ENCODE results near the gene CELSR1. TPM values are rescaled to one million over a fixed set of nuclear protein-coding genes. Genes with fewer than 3 reads are reported as not detected.

Gene CELSR1
- total and polyA plus RNA-seq, 7 donors: 0.23 to 5.0 (median 0.82) TPM

DNA sequence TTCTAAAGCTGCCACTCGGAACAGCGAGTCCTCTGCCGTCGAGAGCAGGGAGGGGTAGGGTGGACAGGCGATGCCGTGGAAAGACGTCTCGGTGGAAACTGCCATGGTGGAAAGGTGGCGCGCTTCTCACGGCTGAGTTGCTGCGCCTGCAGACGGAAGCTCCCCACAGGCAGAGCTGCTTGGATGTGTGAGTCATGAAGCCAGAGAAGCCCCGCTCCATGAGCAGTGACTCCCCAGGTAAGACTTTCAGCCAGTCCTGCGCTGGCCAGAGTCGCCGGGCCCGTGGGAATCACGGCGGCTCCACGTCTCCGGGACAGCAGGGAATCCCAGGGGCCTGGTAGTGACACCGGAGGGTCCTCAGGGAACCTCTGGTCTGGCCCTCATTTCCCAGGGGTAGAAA, 205.9 kb downstream of the CELSR1 start:
- Histone ChIP-seq H3K4me1 (peaks cover 0 to 10% (median 6%) of the 10 kb centered on the region in 4 donors), H3K9me3 (no peaks in the 10 kb centered on the region), H3K27ac (no peak overlapping the region), H3K4me3 (no peak overlapping the region), H3K36me3 (no peaks in the 10 kb centered on the region), H3K27me3 (no peaks in the 10 kb centered on the region)
- no peak for DNase-seq
- 97% methylated on average over 23 of the region's 23 CpGs for WGBS, 2 donors
- TF ChIP-seq POLR2AphosphoS5 (IDR thresholded peaks at IDR 0.05): no peak
- no peak for TF ChIP-seq POLR2A (IDR thresholded peaks at IDR 0.05)
- TF ChIP-seq, protein P1, sequence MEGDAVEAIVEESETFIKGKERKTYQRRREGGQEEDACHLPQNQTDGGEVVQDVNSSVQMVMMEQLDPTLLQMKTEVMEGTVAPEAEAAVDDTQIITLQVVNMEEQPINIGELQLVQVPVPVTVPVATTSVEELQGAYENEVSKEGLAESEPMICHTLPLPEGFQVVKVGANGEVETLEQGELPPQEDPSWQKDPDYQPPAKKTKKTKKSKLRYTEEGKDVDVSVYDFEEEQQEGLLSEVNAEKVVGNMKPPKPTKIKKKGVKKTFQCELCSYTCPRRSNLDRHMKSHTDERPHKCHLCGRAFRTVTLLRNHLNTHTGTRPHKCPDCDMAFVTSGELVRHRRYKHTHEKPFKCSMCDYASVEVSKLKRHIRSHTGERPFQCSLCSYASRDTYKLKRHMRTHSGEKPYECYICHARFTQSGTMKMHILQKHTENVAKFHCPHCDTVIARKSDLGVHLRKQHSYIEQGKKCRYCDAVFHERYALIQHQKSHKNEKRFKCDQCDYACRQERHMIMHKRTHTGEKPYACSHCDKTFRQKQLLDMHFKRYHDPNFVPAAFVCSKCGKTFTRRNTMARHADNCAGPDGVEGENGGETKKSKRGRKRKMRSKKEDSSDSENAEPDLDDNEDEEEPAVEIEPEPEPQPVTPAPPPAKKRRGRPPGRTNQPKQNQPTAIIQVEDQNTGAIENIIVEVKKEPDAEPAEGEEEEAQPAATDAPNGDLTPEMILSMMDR (IDR thresholded peaks at IDR 0.05): no peak
- no peak for TF ChIP-seq EP300 (IDR thresholded peaks at IDR 0.05)
- intact Hi-C loops (cut with DNase I): no loop called here

DNA sequence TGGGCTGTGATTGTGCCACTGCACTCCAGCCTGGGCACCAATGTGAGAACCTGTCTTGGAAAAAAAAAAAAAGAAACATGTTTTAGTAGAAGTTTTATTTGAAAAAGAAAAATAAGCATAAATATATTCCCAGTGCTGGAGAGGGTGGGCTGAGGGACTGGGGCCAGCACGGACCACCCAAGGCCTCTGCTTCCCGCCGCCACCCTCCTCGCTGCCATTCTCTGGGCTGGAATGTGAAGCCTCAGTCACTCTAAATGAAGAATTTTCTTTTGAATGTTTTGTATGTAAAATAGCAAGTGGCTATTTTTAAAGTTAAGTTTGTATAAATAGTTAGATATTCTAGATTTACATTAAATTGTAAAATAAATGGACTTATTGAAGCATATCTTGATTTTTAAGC, 207.0 kb downstream of the CELSR1 start:
- DNase-seq: no peak
- no peaks in the 10 kb centered on the region for H3K27me3 ChIP-seq
- no peak overlapping the region for H3K27ac ChIP-seq
- H3K4me1 ChIP-seq: peaks cover 0 to 5% (median 2%) of the 10 kb centered on the region in 4 donors
- 97 to 99% methylated on average over 4 of the region's 4 CpGs for WGBS, 2 donors
- no peaks in the 10 kb centered on the region for H3K9me3 ChIP-seq
- H3K4me3 ChIP-seq: no peak overlapping the region
- TF ChIP-seq EP300 (IDR thresholded peaks at IDR 0.05) (no peak), POLR2AphosphoS5 (IDR thresholded peaks at IDR 0.05) (no peak), POLR2A (IDR thresholded peaks at IDR 0.05) (no peak)
- TF ChIP-seq, protein P1 (IDR thresholded peaks at IDR 0.05): no peak
- H3K36me3 ChIP-seq: no peaks in the 10 kb centered on the region
- intact Hi-C loops (cut with DNase I): no loop called here

GRCh38 chr22:46329616-46330015, 207.8 kb downstream of the CELSR1 start:
- H3K4me1 ChIP-seq: peaks cover 0 to under 1% (median 0%) of the 10 kb centered on the region in 4 donors
- 93 to 96% methylated on average over 8 of the region's 8 CpGs for WGBS, 2 donors
- intact Hi-C loops (cut with DNase I): no loop called here
- no peaks in the 10 kb centered on the region for H3K36me3 ChIP-seq
- H3K27ac ChIP-seq: no peak overlapping the region
- no peak for DNase-seq
- no peak for TF ChIP-seq POLR2AphosphoS5 (IDR thresholded peaks at IDR 0.05)
- no peak for TF ChIP-seq POLR2A (IDR thresholded peaks at IDR 0.05)
- TF ChIP-seq, protein P1 (IDR thresholded peaks at IDR 0.05): no peak
- TF ChIP-seq EP300 (IDR thresholded peaks at IDR 0.05): no peak
- no peak overlapping the region for H3K4me3 ChIP-seq
- H3K27me3 ChIP-seq: no peaks in the 10 kb centered on the region
- H3K9me3 ChIP-seq: no peaks in the 10 kb centered on the region

DNA sequence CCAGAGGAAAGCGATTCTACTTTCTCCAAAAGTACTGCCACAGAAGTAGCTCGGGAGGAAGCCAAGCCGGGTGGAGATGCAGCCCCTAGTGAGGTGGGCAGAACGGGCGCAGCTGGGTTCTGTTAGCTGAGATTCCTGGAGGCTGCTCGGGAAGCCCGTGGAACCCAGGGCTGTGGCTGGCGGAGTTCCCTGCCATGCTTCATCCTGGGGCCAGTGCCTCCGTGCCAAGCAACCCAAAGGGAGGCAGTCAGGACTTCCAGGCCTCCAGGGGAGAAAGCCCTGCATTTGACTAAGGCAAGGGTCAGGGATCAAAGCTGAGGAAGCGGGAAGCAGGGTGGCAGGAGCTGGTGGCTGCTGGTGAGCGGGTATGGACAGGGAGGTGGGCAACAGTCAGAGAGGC, 208.6 kb downstream of the CELSR1 start:
- H3K36me3 ChIP-seq: no peaks in the 10 kb centered on the region
- H3K27me3 ChIP-seq: no peaks in the 10 kb centered on the region
- 98% methylated on average over 11 of the region's 11 CpGs for WGBS, 2 donors
- no peaks in the 10 kb centered on the region for H3K4me1 ChIP-seq
- no peak overlapping the region for H3K4me3 ChIP-seq
- no peak overlapping the region for H3K27ac ChIP-seq
- DNase-seq: no peak
- TF ChIP-seq EP300 (IDR thresholded peaks at IDR 0.05) (no peak), POLR2AphosphoS5 (IDR thresholded peaks at IDR 0.05) (no peak), POLR2A (IDR thresholded peaks at IDR 0.05) (no peak)
- TF ChIP-seq, protein P1 (IDR thresholded peaks at IDR 0.05): no peak
- intact Hi-C loops (cut with DNase I): no loop called here
- H3K9me3 ChIP-seq: no peaks in the 10 kb centered on the region

All from sigmoid colon (tissue), 7 donors.